Neuron (in vitro differentiated cells): ENCODE results near the gene GNG7.
"Not testable (repeated sequence)": the region's sequence is repeated elsewhere in the genome, so short reads cannot be mapped to it uniquely, and the experiment has no call there.

Experiments used
- H2AFZ ChIP-seq: one replicate; pipeline ENCODE4 v1.6.1; 2013; ENCODE audit warnings: low read depth, mild to moderate bottlenecking, inconsistent platforms, low read length, moderate library complexity
- H3K27me3 ChIP-seq: one replicate; pipeline ENCODE4 v1.6.1; 2013; ENCODE audit warnings: low read length; ENCODE audit not compliant: insufficient read depth
- H3K36me3 ChIP-seq: one replicate; pipeline ENCODE4 v1.6.1; 2013; ENCODE audit warnings: low read length; ENCODE audit not compliant: insufficient read depth
- H3K4me1 ChIP-seq: one replicate; pipeline ENCODE4 v1.6.1; 2013; ENCODE audit warnings: low read length; ENCODE audit not compliant: insufficient read depth
- H3K4me3 ChIP-seq: 2 replicates; pipeline ENCODE4 v1.5.1; 2013; ENCODE audit warnings: mild to moderate bottlenecking, low read length, moderate library complexity
- H3K9me3 ChIP-seq: one replicate; pipeline ENCODE4 v1.6.1; 2013; ENCODE audit warnings: low read length

Gene GNG7

GRCh38 chr19:2622371-2622961 is 80.0 kb downstream of the GNG7 start:
- not testable (repeated sequence) for H2AFZ ChIP-seq, H3K36me3 ChIP-seq, H3K9me3 ChIP-seq, H3K27me3 ChIP-seq, H3K4me1 ChIP-seq, H3K4me3 ChIP-seq

- H3K4me1 ChIP-seq, result no peaks in the 10 kb centered on the region
- H3K4me3 ChIP-seq, result no peak overlapping the region
- H3K27me3 ChIP-seq, result no peaks in the 10 kb centered on the region
- H3K36me3 ChIP-seq, result no peaks in the 10 kb centered on the region
- no peak overlapping the region for H2AFZ ChIP-seq
- peaks cover 2% of the 10 kb centered on the region for H3K9me3 ChIP-seq
These were observed 83.4 kb downstream of the GNG7 start for GRCh38 chr19:2619076-2619475.

DNA sequence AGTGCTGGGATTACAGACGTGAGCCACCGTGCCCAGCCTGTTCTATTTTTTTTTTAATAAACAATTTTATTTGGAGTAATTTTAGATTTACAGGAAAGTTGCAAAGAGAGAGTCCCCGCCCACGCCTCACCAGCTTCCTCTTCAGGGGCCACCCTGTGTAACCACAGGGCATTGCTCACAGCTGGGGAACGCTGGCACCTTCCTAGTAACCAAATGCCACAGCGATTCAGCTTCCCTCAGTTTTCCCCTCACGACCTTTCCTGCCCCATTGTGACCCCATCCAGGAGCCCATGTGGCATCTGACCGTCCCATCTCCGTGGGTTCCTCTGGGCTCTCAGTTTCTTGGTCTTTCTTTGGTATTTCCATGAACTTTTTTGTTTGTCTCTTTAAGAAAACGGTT is 83.9 kb downstream of the GNG7 start:
- H3K4me3 ChIP-seq, result no peak overlapping the region
- no peaks in the 10 kb centered on the region for H3K27me3 ChIP-seq
- H3K36me3 ChIP-seq, result no peaks in the 10 kb centered on the region
- peaks cover 2% of the 10 kb centered on the region for H3K9me3 ChIP-seq
- no peak overlapping the region for H2AFZ ChIP-seq
- H3K4me1 ChIP-seq, result no peaks in the 10 kb centered on the region

GRCh38 chr19:2617393-2618165 is 84.9 kb downstream of the GNG7 start:
- Histone ChIP-seq H3K36me3 (no peaks in the 10 kb centered on the region), H3K27me3 (peaks cover 2% of the 10 kb centered on the region), H3K4me1 (no peaks in the 10 kb centered on the region), H2AFZ (no peak overlapping the region), H3K9me3 (peaks cover 2% of the 10 kb centered on the region), H3K4me3 (no peak overlapping the region)

DNA sequence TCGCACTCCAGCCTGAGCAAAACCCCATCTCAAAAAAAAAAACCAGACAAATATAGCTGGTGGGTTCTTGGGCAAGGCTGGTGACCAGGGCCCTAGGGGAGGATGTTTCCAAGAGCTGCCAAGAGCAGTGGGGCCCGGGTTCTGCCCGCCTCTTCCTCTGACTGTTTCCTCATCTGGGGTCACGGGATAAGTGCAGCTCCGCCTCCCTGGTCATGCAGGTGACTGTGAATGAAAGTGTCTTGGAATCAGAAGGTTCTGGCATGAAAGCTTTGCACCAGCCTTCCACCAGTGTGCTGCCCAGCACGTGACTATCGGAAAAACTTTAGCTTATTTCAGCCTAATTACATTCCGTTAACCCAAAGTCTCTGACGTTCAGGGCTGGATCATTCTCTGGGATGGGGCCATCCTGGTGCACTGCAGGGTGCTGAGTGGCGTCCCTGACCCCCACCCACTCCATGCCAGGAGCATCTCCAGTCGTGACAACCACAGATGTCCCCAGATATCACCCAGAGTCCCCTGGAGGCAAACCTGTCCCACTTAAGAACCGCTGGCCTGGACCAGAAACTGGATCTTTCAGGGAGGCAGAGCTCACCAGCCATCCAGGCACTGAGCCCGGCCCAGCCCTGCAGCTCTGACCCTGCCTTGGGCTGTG is 85.6 kb downstream of the GNG7 start:
- Histone ChIP-seq H3K4me1 (no peaks in the 10 kb centered on the region), H3K36me3 (no peaks in the 10 kb centered on the region), H2AFZ (no peak overlapping the region), H3K4me3 (no peak overlapping the region), H3K27me3 (peaks cover 2% of the 10 kb centered on the region), H3K9me3 (peaks cover 2% of the 10 kb centered on the region)

- Histone ChIP-seq H3K9me3 (peaks cover 2% of the 10 kb centered on the region), H2AFZ (no peak overlapping the region), H3K4me1 (no peaks in the 10 kb centered on the region), H3K4me3 (no peak overlapping the region), H3K27me3 (peaks cover 2% of the 10 kb centered on the region), H3K36me3 (no peaks in the 10 kb centered on the region)
These were observed 86.7 kb downstream of the GNG7 start for GRCh38 chr19:2615782-2616181.

- Histone ChIP-seq H3K27me3 (peaks cover 11% of the 10 kb centered on the region), H2AFZ (no peak overlapping the region), H3K4me3 (no peak overlapping the region), H3K36me3 (no peaks in the 10 kb centered on the region), H3K9me3 (peaks cover 2% of the 10 kb centered on the region), H3K4me1 (no peaks in the 10 kb centered on the region)
These were observed 88.8 kb downstream of the GNG7 start for GRCh38 chr19:2613507-2614295.

GRCh38 chr19:2612619-2613249 is 89.8 kb downstream of the GNG7 start:
- H3K4me1 ChIP-seq, result no peaks in the 10 kb centered on the region
- H3K36me3 ChIP-seq, result no peaks in the 10 kb centered on the region
- no peak overlapping the region for H3K4me3 ChIP-seq
- H3K9me3 ChIP-seq, result peaks cover 2% of the 10 kb centered on the region
- peaks cover 14% of the 10 kb centered on the region for H3K27me3 ChIP-seq
- H2AFZ ChIP-seq, result no peak overlapping the region

DNA sequence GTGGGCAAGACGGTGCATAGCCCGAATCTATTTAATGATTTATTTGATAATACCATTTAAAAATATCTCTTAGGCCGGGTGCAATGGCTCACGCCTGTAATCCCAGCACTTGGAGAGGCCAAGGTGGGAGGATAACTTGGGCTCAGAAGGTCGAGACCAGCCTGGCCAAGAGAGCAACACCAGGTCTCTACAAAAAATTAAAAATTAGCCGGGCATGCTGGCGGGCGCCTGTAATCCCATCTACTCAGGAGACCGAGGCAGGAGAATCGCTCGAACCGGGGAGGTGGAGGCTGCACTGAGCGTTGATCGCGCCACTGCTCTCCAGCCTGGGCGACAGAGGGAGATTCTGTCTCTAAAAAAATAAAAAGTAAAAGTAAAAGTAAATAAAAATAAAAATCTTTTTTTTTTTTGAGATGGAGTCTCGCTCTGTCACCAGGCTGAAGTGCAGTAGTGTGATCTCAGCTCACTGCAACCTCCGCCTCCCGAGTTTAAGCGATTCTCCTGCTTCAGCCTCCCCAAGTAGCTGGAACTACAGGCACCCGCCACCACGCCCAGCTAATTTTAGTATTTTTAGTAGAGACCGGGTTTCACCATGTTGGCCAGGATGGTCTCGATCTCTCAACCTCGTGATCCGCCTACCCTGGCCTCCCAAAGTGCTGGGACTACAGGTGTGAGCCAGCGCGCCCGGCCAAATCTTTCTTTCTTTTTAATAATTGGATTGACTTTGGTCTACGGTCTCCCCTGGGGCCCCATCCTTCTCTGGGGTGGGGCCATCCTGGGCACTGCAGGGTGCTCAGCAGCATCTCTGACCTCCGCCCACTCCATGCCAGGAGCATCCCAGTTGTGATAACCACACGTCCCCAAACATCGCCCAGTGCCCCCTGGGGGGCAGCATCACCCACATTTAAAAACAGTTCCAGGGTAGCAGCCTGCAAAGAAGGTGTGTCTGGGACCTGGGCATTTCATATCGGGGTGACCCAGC is 90.7 kb downstream of the GNG7 start:
- Histone ChIP-seq H3K27me3 (peaks cover 14% of the 10 kb centered on the region), H3K36me3 (no peaks in the 10 kb centered on the region), H3K4me3 (no peak overlapping the region), H3K9me3 (peaks cover 2% of the 10 kb centered on the region), H2AFZ (no peak overlapping the region), H3K4me1 (no peaks in the 10 kb centered on the region)

- Histone ChIP-seq H2AFZ (no peak overlapping the region), H3K9me3 (peaks cover 2% of the 10 kb centered on the region), H3K4me3 (peak overlapping the region; percentile 37), H3K27me3 (peaks cover 14% of the 10 kb centered on the region), H3K4me1 (no peaks in the 10 kb centered on the region), H3K36me3 (no peaks in the 10 kb centered on the region)
These were observed 91.6 kb downstream of the GNG7 start for GRCh38 chr19:2610637-2611482.

GRCh38 chr19:2609389-2610116 is 92.9 kb downstream of the GNG7 start:
- H3K27me3 ChIP-seq, result peaks cover 14% of the 10 kb centered on the region
- no peaks in the 10 kb centered on the region for H3K4me1 ChIP-seq
- no peaks in the 10 kb centered on the region for H3K9me3 ChIP-seq
- no peak overlapping the region for H2AFZ ChIP-seq
- no peak overlapping the region for H3K4me3 ChIP-seq
- no peaks in the 10 kb centered on the region for H3K36me3 ChIP-seq
